Pons (tissue), 1 donor: ENCODE results near the gene FAM83B.
"Not testable (repeated sequence)": the region's sequence is repeated elsewhere in the genome, so short reads cannot be mapped to it uniquely, and the experiment has no call there.

ENCODE experiments used
- DNase-seq: peaks from one replicate; pipeline ENCODE4 v3.0.0-alpha.2; 2016; ENCODE audit warnings: low spot score

Gene FAM83B

DNA sequence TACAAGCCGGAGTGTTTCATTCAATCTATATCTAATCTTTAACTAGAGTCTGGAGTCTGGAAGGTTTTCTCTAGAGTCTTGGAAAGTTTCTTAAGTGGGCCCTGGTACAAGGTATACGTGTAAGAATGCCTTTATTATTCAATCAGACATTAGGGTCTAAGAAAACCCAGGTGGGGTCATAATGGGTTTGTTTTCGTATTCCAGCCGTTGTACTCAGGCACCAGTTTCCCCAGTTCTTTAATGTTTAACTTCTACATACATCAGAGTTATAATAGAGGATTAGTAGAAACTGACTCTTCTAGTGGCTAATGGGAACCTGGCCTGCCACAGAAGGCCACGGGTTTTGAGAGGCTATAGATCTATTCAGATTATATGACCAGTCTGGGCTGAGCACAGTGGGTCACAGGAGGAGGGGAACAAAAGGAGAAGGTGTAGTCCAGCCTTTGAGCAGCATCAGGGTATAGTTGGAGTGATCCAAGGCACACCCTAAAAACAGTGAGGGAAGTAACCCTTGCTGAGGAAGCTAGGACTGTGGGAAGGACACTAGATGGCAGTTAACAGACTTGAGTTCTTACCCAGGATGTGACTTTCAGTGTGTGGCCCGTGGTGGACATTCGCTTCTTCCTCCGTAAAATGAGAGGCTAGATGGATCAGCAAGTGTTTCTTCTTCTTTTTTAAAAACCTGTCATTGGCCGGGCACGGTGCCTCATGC, 15.5 kb downstream of the FAM83B start:
- DNase-seq: no peak

DNA sequence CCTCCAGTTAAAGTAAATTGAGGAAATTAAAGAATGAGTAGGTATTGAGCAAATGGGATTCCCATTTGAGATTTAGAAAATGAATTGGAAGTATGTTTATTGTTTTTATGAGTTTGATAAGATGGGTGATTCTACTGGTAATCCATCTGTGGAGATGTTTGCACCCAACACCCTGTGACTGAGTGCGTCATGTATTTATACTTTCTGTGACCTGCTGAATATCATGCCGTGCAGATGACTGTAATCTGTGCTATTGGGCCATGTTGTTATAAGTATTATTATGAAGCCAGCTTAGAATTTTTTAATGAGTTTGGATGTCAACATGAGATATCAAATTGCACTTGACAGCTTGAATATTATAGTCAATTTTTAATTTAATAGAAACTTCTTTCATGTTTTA, 17.7 kb downstream of the FAM83B start:
- DNase-seq: no peak

DNA sequence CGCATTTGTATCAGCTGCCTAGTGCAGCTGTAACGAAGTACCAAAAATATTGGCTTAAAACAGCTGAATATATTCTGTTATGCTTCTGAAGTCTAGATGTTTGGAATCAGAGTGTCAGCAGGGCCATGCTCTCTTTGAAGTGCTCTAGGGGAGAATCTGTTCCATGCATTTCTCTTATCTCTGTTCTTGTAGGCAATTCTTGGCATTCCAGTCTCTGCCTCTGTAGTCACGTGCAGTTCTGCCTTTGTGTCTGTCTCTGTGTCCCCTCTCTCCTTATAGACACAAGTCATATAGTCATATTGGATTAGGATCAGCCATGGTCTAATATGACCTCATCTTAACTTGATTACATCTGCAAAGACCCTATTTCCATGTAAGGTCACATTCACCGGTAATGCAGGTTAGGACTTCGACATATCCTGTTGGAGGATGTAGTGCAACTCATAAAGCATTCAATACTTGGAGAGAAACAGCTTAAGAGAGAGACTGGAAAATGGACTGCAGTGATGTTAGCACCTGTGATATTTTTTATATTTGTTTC, 18.6 kb downstream of the FAM83B start:
- no peak for DNase-seq

DNA sequence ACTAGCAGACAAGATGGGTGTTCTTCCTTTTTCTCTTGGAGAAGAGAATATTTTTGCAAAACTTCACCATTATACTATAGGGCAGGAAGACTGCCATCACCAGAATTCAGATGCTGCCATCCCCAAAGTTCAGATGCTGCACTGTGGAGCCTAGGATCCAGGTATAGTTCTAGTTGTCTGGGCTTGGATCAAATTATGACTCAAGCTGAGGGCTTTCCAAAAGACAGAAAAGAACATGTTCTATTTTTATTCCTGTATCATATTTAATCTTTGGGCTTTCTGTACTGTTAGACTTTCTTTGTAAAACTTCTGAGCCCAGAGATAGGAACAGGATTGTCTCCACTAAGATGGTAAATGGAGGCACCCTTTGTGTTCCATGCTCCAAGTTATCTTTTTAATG, 22.0 kb downstream of the FAM83B start:
- no peak for DNase-seq

DNA sequence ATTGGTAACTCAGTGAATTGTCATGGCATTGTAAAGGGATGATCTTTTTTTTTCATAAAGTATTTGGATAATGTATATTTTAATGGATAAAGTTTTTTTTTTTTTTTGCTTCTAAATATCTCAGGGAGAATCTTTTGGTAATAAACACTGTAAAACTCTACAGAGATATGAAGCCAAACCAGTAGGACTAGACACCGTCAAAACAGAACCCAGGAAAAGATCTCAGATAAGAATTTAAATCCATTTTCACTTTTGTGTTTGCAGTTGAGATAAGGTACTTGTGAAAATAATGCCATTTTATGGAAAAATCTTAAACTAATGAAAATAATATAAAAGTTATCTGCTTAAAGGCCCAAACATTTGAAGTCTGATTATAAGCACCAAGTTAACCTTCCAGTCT, 27.0 kb downstream of the FAM83B start:
- no peak for DNase-seq

DNA sequence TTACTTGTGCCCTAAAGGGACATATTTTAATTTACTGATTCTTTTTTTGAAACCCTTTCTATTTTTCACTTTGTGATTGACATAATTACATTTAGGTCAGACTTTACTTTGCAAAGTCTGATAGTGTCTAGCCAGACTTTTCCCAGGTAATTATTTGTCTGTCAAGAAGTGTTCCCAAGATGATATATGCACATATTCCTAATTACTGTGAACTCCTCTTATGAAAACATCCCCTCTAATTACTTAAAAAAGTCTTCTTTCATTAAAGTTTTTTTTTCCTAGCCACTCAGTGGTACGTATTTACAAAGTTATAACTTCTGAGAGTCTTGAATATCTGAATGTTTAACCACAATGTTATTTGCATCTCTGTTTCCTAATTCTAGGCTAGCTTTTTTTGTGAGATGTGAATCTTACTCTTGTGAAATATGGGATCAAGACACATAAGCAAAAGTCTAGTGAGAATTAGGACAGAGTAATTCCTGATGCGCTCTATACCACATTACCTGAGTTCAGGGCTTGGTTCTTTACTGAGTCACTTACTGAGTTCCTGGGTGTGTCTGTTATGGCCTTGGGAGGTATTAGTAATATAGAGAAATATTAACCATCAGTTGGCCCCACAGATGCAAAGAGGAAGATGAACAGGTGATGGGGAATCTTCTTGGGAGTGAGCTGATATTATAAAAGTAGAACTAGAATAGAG, 27.9 kb downstream of the FAM83B start:
- DNase-seq: no peak

DNA sequence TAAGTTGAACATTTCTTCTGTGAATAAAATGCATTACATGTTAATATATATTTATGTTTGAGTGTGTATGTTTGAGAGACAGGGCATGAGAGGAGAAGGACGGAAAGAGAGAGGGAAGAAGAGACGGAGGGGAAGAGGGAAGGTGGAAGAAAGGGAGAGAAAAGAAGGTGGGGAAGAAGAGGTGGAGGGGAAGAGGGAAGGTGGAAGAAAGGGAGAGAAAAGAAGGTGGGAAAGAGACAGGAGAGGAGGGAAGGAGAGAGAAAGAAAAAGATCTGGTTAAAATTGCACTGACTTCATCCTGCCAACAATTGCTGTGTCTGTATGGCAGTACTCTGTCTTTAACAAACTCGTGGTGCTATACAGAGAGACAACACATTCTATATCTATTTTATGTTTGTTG, 29.0 kb downstream of the FAM83B start:
- DNase-seq: no peak

DNA sequence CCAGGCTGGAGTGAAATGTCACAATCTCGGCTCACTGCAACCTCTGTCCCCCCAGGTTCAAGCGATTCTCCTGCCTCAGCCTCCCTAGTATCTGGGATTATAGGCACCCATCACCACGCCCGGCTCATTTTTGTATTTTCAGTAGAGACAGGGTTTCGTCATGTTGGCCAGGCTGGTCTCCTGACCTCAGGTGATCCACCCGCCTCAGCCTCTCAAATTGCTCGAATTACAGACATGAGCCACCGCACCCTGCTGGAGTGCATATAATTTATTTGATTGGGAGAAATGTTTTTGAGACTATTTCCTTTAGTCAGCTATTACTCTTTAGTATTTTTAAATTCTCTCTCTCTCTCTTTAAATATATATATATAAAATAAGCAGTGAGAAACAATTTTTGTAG, 29.8 kb downstream of the FAM83B start:
- no peak for DNase-seq

DNA sequence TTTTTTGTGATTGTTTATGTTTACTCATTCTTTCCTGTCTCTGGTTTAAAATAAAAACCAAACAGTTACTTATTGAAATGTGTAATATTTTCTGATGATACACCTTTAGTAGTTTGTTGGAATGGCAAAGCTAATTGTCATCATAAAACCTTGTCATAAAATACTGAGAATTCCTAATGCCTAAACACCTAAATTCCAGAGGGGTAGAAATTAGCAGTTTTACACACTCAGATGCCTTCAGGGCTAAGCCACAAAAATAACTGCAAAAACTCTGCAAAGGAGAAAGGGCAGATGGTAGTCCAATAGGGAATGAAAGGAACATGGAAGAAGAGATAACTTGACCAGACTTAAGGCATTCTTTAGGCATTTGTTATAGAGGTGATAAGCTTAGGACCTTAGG, 30.3 kb downstream of the FAM83B start:
- no peak for DNase-seq

DNA sequence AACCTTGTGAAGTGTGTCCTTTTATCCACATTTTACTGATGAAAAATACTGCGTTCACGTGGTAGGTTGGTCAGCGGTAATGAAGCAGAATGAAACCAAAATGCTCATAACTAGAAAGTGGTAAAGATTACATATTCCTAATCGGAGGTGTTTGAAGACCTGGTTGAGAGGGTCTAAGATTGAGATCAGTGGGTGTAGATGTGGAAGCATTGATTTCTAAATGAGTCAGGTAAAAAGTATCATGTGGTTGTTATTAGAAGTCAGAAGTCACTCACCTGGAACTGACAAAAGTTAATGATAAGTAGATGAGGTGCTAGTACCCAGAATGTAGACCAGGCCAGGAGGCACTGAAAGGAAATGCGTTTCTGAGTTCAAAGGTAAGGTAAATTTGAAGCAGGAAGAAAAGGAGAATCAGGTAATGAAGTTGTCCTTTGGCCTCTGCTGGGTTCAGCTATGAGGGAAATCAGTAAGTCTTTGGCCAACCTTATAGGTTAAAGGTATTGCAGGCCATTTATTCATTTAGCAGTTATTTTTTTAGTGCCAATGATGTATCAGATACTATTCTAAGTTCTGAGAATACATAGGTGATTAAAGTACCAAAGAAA, 31.2 kb downstream of the FAM83B start:
- no peak for DNase-seq

DNA sequence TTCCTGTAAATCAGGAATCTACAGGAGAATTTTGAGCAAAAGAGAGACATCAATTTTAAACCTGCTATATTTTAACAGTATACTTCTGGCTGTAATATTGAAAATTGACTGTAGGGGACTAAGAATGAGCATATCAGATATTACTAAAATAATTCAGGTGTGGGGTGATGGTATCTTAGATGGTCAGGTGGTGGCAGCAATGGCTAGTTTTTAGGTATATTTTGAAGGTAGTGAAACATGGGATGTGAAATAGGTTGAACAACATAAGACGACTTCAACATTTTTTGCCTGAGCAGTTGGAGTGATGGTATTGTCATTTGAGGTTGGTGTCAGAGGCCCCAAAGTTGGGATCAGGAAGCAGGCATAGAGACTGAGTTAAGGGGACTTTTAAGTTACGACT, 32.1 kb downstream of the FAM83B start:
- no peak for DNase-seq

DNA sequence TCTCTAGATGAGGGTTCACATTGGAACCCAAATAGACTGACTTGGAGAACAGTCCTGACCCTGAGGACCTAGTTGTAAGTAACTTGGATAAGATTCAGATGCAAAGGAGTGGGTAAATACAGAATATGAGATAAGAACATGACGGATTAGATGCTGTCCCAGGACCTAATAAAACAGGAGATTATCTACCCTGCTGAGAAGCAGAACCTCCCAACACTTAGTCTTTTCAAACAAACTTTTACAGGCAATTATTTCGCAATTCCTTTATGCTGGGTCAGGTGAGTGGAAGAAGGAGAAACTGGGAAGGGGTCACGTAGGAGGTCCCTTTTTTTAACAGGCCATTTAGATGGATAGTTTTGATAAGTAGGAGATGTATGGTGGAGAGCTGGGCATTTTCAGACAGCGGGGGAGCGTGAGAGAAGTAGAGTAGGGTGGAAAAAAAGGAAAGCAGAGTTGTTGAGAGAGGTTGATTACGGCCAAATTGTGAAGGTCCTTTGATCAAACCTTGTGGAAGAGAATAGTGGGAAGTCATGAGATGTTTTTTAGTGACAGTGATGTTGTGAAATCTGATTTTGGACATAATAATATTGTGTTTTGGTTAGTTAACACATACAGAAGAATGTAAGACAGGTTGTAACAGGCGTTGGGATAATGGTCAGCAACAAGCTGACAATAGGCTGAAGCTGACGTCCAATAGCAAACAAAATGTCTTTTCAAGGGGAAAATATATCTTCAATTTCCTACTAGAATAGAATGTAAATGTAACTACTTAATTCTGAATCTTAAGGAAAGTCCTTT, 32.8 kb downstream of the FAM83B start:
- DNase-seq: no peak

DNA sequence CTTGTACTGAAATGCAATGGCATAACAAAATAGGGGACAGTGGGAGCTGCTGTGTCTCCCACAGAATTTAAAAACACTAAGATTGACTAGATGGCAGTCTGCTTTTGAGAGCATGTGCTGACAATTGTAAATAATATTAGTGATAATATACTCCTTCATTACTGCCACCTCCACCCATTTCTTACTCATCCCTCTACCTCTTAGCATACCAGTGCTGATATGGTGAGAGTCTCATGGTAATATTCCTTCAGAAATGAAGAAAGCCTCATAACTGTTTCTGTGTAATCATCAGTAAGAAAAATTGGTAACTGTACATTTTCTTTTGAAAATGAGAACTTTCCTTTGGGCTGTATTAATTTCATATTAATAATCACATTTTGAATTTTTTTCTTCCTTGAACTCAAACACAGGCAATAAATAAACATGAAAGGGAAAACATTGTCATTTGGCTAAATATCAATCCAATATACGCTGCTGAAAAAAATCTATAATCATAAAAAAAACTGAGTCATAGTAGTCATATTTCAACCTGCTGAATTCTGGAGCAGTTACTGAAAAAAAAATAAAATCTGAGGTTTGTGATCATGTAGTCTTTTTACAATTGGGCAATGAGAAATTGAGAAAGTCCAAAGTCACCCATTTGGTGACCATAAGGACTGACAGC, 34.6 kb downstream of the FAM83B start:
- DNase-seq: no peak

DNA sequence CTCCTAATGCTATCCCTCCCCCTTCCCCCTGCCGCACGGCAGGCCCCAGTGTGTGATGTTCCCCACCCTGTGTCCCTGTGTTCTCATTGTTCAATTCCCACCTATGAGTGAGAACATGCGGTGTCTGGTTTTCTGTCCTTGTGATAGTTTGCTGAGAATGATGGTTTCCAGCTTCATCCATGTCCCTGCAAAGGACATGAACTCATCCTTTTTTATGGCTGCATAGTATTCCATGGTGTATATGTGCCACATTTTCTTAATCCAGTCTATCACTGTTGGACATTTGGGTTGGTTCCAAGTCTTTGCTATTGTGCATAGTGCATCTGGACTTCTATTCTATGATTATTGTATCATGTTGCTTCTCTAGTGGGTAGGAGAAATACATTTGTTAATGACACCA, 35.3 kb downstream of the FAM83B start:
- DNase-seq: not testable (repeated sequence)

DNA sequence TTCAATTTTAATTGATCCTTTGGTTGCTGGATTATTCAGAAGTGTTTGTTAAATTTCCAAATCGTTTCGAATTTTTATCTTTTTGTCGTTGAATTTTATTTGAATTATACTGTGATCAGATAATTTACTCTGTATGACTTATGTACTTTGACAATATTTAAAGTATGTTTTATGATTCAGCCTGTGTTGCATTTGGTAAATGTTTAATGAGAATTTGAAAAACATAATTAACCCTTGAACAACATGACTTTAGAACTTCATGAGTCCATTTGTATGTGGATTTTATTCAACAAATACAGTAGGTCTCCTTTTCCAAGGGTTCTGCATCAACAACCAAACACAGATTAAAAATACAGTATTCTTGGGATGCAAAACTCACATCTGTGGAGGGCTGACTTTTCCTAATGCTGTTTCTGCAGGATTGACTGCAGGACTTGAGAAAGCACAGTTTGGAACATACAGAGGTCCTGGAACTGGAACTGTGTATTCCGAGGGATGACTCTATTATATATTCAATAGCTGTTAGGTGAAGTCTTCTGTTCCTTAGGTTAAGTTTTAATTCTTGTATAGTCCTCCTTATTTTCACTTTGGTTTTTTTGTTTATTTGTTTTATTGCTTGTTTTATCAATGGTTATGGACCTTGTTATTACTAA, 40.5 kb downstream of the FAM83B start:
- no peak for DNase-seq

DNA sequence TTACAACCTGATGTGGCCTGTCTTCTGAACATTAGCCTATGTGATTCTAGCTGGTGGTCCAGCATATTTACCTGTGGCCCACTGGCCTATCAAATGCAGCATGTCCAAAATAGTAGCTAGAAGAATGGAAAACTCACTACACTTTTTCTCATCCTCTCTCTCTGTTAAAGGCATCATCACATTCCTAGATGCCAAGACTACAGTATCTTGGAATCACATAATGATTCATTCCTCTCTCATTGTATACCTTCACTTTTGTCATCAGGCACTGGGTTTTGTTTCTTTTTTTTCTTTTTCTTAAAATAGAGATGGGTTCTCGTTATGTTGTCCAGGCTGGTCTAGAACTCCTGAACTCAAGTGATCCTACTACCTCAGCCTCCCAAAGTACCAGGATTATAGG, 45.0 kb downstream of the FAM83B start:
- DNase-seq: no peak

DNA sequence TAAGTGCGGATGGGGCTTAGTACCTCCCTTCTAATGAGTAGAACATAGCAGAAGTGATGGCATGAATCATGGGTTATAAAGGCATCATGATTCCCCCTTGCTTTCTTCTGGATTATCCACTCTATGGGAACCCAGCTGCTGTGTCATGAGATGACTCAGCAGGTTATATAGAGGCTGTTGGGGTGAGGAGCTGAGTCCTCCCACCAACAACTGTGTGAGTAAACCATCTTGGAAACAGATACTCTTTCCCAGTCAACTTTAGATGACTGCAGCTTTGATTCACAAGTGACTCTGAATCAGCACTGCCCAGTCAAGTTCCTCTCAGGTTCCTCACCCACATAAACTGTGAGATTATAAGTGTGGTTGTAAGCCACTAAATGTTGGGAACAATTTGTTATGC, 46.3 kb downstream of the FAM83B start:
- DNase-seq: no peak

DNA sequence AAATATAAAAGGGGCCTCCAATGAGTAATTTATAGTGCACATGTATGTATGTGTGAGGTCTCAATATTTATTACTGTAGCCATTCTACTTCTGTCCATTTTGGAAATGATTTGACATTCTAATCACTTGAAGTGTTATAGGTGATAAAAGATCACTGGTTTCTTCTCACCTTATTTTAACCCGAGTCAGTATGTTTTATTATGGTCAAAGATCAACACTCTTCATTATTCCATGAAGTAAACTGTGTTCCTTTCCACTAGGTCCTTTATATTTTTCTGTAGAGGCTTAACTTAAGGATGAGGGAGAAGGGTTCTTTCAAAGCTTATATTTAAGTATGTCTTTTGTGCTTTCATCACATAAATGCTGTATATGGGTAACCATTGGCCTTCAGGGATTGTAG, 47.2 kb downstream of the FAM83B start:
- no peak for DNase-seq

DNA sequence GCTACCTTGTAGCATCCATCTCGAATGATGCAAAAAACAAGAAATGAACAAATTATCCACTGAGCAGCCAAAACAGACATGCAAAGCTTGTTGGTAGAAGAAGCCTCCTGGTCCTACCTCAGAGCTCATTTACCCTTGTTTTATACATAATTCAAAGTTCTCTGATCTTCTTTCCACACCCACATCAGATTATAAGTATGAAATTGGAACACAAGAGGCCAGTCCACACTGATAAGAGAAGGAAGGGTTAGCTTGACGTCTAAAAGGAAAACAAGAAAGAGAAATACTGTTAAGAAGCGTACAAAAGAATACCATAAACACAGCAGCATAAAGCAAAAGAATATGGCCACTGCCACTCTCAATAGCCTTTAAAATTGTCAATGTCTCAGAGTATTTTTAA, 49.7 kb downstream of the FAM83B start:
- DNase-seq: no peak

DNA sequence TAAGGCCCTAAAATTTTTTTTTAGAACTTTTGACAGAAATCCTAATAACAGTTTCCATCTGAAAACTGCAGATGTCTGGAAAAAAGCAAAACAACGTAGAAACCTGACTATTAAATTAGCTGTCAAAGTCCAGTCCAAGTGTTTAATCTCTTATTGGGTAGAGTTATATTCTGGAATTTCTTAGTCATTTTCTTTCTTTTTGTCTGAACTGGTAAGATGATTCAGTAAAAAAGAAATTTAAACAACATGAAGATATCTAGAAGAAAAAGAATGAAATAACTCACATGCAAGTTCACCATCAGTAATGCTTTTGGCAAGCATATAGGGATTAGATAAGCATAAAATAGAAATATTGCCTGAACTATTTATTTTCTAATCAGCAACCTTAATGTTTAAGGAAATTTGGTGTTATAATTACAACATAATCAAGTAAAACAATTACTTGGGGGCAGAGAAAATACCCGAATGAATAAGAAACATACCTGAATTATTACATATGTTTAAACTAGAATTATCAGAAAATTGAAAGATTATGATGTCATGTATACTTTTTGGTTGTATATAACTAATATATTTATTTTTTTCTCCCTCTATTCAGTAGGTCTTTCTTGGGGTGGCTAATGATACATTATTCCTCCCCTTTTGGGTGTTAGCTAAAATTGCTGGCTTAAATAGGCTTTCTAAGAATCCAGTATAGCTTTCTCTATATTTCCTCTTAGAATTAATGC, 51.1 kb downstream of the FAM83B start:
- DNase-seq: no peak

DNA sequence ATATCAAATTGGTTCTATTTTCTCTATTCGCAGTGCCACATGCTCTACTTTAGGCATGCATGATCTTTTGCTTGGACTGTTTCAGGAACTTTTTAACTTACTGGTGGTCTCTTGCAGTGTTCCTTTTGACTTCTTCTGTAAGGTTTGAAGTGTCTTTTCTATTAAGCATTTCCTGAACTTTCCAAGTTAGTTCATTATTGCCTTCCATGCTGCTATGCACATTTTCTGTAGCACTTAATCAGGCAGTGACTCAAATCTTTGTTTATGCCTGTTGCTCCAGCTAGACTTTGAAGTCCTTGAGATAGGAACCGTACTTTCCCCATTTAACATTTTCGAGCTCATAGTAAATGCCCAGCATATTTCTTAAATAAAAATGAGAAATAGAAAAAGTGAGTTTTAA, 52.2 kb downstream of the FAM83B start:
- DNase-seq: no peak
